Right forelimb (tissue), 1 donor: Measurements from ENCODE around the gene CCDC149.
"Not testable (repeated sequence)": the region's sequence is repeated elsewhere in the genome, so short reads cannot be mapped to it uniquely, and the experiment has no call there.

Source experiments
- DNase-seq: peaks from one replicate; pipeline ENCODE4 v3.0.0-alpha.2; 2018

The CCDC149 gene

DNA sequence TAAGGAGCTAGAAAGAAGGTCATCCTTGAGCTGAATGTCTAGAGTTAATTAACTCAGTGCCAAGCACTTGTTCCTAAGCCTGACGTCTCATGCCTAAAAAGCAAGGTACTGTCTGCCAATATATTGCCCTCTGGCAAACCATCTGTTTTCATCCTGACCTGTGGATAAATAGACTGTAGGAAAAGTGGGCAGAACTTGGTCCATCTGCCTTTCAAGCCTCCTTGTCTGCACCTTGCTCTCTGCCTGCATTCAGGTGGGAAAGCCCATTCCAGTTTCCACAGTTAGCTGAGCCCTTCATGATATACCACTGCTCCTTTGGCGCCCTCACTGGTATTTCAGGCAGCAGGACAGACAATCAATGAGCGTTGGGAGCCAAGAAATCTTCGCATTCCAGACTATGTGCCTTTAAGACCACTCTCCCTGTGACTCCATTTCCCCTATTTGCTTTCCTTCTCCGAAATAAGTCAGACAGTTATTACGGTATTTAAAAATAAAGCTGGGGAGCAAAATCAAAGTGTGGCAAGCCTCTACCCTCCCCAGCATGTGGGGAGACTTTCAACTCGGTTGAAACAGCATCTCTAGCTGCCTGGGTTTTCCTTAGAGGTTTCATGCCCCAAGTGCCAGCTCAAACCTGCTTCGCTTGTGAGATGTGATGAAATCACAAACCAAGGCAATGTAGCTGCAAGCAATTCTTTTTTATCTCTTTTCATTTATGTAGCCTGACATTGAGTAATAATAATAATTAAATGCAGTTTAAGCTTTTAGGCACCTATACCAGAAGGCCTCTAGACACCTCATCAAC lies 2.5 kb upstream of the CCDC149 start:
- DNase-seq = no peak

DNA sequence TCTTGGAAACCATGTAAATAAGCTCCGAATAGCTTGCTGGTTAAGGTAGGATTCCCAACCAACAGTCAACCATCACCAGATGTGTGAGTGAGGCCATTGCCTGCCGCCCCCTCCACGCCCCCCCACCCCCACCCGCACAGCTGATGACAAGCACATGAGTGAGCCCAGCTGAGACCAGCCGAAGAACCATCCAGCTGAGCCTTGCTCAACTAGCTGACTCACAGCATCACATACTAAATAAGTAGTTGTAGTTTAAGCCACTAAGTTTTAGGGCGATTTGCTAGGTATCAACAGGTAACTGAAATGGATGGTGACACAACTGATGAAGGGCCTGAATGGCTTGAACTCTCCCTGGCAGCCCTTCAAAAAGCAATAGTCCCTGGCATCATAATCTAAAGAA lies 1.6 kb upstream of the CCDC149 start:
- no peak for DNase-seq

DNA sequence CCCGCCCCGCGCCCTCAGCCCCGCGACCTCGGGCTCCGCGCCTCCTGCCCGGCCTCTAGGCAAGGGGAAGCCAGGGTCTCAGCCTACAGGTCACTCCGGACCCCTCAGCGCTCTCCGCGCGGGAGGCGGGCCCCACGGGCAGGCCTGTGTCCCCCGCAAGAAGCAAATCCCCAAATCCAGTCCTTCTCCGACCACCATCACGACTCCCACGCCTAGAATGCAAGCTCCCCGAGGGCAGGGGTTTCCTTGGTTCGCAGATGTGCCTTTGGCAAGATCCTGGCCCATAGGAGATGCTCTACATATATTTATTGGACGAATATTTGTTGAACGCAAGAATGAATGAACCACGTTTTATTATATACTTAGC lies 260 bp upstream of the CCDC149 start:
- DNase-seq = no peak

DNA sequence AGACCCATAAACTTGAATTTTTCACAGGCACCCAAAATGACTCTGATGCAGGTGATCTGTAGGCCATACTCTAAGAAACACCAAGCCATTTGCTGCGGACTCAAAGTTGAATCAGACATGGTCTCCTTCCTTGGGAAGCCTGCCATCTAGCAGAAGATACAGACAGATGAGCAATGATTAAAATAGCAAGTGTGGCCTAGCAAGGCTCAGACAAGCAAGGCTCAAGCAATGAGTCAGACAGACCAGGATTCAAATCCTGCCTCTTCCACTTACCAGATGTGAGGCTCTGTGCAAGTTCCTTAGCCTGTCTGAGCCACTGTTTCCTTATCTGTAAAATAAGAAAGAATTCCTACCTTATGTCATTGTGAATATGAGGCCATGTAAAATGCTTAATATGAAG lies 2.3 kb downstream of the CCDC149 start:
- no peak for DNase-seq

DNA sequence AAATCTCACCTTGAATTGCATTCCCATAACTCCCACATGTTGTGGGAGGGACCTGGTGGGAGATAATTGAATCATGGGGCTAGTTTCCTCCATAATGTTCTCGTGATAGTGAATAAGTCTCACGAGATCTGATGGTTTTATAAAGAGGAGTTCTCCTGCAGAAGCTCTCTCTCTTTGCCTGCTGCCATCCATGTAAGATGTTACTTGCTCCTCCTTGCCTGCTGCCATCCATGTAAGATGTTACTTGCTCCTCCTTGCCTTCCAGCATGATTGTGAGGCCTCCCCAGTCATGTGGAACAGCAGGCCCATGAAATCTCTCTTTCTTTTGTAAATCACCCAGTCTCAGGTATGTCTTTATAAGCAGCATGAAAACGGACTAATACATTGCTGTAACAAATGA lies 3.2 kb downstream of the CCDC149 start:
- not testable (repeated sequence) for DNase-seq

DNA sequence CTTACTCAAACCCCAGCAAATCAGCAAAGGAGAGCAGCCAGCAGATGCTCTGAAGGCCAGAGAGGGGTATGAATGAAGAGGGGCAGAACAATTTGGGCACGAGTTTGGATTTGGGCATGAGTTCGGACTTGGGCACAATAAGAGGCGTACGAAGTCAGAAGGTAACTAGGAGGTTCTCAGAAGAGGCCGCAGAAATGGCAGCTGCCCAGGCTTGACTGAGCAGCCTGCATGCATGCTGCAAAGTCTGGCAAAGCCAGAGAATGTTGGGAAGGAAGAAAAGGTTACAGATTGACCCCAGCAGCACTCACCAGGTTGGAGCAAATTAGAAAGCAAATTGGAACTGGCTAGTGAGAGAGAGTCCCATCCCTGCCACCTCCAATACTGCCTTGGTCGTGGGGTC lies 15.2 kb downstream of the CCDC149 start:
- no peak for DNase-seq

DNA sequence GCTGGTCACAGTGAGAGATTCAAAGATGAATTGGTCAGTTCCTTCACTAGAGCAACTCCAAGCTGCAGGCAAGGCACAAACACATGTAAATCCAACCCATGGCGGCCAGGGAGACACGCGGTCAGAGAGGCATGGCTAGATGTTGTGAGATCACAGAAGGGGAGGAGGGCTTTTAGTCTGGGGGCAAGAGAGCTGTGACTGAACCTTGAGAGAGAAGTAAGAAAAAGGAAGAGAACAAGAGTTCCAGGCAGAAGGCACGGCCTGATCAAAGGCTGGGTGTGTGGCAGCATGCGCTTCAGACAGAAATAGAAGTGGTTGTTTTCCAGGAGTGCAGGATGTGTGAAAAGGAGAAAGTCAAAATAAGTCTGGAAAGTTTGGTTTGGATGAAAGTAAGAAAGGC lies 15.9 kb downstream of the CCDC149 start:
- no peak for DNase-seq

DNA sequence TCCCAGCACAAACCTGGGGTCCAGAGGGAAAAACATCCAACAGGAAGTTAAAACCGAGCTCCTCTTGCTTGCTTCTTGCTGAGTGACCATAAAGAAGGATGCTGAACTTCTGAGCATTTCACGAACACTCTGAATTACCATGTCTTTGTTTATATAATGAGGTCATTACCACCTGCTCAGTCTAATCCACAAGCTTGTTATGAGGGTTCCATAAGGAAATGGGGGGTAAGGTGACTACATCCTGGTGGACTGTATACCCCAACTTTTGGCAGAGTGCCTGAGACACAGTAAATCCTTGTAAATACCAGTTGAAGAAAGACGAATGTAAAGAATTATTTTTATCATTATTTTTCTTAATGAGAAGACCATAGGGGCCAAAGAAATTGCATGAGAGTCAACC lies 16.8 kb downstream of the CCDC149 start:
- DNase-seq = no peak

DNA sequence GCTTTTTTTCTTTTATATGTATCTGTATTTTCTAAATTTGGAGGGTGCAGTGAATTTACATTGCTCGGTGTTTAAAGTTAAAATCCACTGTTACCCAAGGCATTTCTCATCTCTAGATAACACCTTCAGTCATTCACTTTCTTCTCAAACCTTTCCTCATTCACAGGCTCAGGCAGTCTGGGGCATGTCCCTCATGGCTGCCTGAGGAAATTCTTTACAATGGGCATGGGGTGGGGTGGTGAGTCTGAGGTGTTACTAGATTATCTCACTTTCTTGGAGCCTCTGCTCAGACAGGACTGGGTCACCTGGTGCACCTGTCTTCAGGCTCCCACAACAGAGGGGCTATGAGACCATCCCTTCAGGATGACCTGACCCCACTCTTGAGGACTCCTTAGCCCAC lies 17.4 kb downstream of the CCDC149 start:
- no peak for DNase-seq

DNA sequence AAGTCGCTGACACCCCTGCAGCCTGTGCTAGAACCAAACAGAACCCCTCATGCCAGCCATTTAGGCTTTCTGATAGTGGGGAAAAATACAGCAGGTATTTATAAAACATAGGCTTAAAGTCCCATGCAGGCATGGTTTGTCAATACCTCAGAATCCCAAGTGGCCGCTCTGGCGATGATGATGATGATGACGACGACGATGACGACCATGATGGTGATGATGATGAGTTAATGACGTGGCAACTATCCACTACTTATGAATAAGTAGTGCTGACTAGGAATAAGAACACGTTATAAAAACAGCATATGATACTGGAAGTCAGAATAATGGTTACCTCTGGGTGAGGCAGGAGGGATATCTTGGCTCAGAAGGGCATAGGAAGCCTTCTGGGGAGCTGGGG lies 18.0 kb downstream of the CCDC149 start:
- DNase-seq = no peak

DNA sequence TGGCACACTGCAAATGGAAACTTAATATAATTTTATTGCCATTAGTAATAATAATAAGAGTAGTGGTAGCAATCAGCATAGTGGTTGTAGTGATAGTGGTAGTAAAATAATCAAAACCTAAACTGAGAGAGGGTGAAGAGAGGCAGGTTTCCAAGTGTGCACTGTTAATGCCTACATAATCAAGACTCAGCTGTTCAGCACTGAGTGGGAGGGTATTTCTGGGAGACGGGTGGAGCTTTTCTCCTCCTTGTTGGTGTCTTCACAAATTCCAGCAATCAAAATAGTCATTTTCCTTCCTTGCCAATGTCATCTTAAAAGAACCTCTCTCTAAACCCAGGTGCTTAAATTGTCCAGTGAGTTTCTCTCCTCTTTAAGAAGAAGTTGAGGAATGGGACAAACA lies 18.6 kb downstream of the CCDC149 start:
- no peak for DNase-seq

DNA sequence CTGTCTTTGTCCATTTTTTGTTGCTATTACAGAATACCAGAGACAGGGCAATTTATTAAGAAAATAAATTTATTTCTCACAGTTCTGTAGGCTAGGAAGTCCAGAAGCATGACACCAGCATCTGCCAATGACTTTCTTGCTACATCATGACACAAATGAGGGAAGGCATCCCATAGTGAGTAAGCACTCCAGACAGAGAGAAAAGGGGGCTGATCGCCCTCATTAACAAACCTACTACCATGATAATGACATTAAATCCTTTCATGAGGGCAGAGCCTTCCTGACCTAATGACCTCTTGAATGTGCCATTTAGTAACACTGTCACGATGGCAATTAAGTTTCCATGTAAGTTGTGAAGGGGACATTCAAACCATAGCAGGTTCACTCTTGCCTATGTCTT lies 20.1 kb downstream of the CCDC149 start:
- DNase-seq = no peak

DNA sequence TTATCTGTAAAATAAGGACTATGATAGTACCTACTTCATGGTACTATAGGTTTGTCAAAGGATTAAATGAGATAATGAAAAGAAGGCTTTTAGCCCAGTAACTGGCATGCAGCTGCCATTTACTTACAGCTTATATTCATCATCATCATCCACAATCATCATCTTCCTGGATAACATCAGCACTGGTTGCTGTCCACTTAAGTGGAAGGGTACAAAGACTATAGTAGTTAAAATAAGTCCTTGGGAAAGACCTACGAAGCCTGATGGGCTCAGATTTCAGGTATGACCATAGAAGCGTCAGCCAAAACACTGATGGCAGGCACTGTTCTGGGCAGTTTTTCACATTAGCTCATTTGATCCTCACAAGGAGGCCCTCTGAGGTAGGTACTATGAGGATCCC lies 20.6 kb downstream of the CCDC149 start:
- DNase-seq = no peak

DNA sequence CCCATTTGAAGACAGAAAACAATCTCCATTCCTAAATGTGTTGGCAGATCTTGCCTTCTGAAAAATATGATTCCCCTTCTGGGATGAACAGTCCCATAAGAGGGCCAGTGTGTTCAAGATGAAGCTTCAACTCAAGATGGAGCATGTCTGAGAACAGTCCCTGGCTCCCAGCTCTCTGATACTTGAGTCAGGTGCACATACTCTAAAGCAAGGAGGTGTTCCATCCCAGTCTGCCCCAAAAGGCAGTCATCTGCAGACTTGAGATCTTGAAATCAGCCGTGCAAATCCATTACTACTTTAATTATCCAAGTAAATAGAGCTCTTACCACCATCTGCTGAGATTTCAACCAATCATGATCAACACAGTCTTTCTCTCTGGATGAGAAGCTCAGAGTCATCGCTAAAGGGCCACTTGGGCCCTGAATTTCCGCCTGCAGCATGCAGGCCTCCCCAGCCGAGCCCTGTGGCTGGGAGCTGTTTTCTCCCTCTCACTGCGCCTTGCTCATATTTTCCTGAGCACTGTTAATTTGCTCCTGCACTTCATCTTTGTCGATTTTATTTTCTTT lies 22.2 kb downstream of the CCDC149 start:
- no peak for DNase-seq

DNA sequence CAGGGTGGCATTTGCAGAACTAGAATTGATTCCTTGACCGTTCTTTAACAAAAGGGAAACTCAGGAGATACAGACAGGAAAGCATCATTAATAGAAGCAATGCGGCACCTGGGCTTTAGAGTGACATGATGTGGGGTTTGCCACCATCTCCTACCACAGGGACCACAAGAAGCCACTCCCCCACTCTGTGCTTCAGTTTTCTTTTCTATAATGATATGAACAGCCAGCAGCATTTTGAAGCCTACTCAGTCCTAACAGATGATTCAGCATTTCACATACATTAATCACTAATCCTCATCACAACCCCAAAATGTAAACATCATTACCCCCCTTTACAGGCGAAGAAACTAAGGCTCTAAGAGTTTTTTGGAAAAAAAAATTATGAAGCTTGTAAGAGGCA lies 22.9 kb downstream of the CCDC149 start:
- DNase-seq = no peak

DNA sequence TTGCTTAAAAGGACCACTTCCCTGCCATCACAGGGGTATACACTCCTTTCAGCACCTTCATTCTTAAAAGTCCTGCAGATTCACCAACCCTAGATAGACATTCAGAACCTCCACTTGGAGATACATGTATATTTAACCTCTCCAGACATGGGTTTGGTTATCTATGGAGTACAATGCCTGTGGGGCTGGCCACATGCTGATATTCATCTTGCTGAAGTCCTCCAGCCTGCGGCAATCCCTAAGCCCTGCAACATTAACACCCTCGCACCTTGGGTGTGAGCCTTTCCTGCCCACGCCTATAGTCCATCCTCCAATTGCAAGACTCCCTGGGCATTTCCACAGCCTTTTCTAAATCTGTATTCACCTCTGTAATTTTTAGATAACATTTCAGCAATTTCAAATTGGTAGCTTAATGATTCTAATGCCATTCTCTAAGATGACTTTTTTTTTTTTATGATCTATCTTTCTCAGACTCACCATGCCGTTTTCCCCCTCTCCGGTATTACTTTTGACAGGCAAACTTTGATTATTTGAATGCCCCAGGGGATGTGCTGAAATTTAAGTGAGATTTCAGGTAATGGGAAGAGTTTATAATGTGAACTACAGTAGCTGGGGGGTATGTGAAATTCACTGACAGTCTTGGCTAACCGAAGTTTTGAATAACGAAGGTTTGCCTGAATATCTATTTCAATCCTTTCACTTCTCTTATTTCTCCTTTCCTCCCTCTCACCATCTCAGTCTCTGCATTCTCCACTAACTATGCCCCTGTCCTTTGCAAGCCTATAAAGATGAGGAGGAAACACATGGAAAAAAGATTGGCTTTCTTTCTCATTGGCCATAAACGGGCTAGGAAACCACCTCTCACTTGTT lies 24.1 kb downstream of the CCDC149 start:
- no peak for DNase-seq

DNA sequence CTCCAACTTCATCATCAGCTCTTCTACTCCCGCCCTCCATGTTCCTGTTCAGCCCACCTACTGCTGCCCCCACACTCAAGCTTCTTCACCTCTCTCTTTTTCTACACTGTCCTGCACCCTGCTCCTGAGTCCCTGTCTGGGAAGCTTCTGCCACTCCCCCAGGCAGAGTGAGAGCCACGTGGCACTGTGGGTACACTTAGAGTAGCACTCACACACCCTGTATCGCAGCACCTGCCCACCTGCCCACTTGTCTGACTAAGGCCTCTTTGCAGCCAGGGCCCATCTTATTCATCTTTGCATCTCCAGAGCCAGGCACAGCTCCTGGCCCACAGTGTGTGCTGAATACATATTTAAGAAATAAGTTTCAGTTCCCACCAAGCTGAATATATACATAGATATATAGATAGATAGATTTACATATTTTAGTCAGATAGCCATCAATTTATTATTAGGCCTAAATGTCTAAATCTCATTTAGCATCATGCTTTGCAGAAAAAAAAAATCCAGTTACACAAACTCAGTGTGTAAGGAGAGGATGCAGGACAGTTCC lies 24.9 kb downstream of the CCDC149 start:
- DNase-seq = no peak

DNA sequence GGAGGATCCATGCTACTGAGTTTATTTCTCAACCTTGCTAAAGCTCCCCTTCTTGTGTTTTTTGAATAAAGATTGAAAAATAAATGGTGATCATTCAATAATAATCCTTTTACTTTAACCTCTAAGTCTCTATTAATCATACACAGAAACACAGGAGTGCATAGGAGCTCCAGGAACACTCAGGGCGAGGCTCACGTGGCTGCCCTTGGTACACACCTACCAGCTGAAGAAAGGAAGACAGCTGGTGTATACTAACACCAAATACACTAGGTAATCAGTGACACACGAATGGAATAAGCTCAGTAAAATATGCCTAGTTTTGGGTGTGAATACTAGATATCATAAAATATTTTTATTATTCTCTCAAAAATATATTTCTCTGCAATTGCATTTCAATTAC lies 26.2 kb downstream of the CCDC149 start:
- no peak for DNase-seq

DNA sequence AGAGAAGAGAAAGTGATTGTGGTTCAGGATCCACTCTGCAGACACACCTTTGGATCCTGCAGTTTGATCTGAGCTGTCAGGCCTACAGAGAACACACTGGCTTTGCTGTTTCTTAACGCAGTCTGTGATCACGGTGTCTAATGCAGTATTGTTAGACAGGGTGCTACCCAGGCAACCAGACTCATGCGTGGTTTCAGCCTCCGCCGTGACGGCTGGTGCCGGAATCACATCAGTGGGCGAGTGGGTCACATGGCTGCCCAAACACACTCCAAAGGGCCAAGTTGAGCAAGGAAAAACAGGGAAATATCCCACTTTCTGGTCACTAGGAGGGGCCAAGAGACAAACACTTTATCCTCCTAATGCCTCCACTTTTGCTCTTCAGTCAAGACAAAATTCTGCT lies 27.5 kb downstream of the CCDC149 start:
- no peak for DNase-seq

DNA sequence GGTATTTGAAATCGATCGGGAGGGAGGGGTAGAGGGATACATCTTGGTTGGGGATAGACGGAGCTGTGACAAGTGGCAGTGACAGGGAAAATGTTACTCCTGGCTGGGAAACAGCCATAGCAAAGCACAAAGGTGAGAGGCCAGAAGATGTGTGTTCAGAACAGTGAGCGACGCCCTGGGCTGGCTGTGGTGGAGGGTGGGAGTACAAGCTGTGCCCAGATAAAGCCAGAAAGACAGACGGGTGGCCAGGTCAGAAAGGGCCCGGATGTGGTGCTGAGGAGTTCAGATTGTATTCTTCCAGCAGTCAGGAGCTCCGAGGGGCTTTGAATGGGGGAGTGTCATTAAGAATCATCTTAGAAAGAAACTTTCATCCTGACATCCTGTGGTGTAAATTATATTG lies 27.9 kb downstream of the CCDC149 start:
- no peak for DNase-seq

DNA sequence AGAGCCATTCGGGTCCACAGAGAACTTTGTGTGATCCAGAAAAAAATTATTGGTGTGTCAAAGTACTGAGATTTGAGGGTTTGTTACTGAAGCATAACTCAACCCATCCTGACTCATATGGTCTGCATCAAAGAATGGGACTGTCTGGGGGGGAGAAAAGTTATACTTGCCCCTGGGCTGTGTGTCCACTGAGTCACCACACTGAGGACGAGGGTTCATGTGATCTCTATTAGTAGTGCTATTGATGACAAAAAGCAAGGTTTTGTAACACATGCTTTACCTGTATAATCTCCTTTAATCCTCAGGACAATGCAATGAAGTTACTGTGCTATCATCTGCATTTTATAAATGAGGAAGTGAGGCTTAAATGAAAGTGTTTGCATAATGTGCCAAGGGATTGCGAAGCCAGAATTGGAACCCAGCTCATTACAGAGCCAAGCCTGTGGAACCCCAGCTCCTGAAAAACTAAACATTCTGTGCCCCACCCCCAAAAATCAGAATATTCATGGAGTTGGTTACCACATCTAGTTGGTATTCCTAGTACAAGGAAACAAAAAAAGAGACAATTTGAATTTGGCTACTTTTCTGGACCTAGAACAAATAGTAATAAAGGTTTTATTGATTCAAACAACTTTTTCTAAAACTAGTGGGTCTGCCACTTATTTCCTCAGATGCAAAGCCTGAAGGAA lies 31.2 kb downstream of the CCDC149 start:
- DNase-seq = no peak

DNA sequence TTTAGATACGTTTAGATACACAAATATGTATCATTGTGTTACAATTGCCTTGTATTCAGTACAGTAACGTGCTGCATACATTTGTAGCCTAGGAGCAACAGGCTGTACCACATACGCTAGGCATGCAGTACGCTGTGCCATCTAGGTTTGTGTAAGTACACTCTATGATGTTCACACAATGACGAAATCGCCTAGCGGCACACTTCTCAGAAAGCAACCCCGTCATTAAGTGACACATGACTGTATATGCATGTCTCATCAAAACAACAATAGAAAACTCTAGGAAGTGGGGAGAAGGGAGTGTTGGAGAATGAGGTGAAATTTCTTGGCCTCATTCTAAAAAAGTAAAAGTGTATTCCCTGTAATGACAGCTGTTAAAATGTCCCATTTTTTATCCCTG lies 32.7 kb downstream of the CCDC149 start:
- no peak for DNase-seq

DNA sequence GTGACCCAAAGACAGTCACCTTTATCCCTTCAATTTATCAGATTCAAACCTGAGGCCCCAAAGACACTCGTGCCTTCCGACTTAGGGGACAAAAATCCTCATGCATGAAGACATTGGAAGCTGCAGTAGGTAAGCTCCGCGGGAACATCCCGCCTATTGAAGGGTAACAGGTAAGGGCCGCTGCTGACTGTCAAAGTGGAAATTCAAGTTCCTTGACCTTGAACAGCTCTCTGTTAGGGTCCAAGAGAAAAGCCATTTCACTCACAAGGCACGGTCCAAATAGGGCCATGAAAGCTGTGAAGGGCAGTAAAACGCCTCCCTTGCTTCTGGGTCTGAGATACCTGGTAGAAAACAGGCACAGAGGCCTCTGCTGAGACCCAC lies 34.2 kb downstream of the CCDC149 start:
- DNase-seq = no peak
